ENCODE data around the gene MST1R. TPM values are rescaled to one million over a fixed set of nuclear protein-coding genes. Genes with fewer than 3 reads are reported as not detected.

The MST1R gene
- total RNA-seq, 2 donors from 2014 or later = 88.9 to 173 TPM

GRCh38 chr3:49841806-49842205 lies 61.9 kb downstream of the MST1R start:
- Histone ChIP-seq H3K9me3 (no peaks in the 10 kb centered on the region), H3K9ac (ENCODE audit: low read depth in 2 of 2, low read length in 2 of 2) (no peak overlapping the region), H3K4me1 (no peaks in the 10 kb centered on the region), H3K27ac (no peak overlapping the region), H3K36me3 (no peaks in the 10 kb centered on the region), H3K4me3 (no peak overlapping the region), H3K27me3 (no peaks in the 10 kb centered on the region)
- no peak for TF ChIP-seq CTCF (IDR thresholded peaks at IDR 0.05)
- intact Hi-C loops (cut with DNase I) = loop anchor here (2.0 kb wide), 1 partner anchor 39 kb away; the partner anchor contains the start of gene INKA1
- DNase-seq = no peak

- TF ChIP-seq CTCF (IDR thresholded peaks at IDR 0.05) = no peak
- no peak overlapping the region for H3K9ac ChIP-seq (ENCODE audit: low read depth in 2 of 2, low read length in 2 of 2)
- no peak overlapping the region for H3K27ac ChIP-seq
- intact Hi-C loops (cut with DNase I) = loop anchor here (2.0 kb wide), 1 partner anchor 38 kb away; the partner anchor contains the start of gene INKA1
- no peaks in the 10 kb centered on the region for H3K27me3 ChIP-seq
- no peak for DNase-seq
- H3K4me3 ChIP-seq = no peak overlapping the region
- no peaks in the 10 kb centered on the region for H3K9me3 ChIP-seq
- no peaks in the 10 kb centered on the region for H3K4me1 ChIP-seq
- no peaks in the 10 kb centered on the region for H3K36me3 ChIP-seq
Observed at GRCh38 chr3:49841126-49841696, 62.5 kb downstream of the MST1R start.

GRCh38 chr3:49840388-49840787 lies 63.3 kb downstream of the MST1R start:
- no peak overlapping the region for H3K27ac ChIP-seq
- intact Hi-C loops (cut with DNase I) = loop anchor here (2.0 kb wide), 1 partner anchor 38 kb away; the partner anchor contains the start of gene INKA1
- H3K4me3 ChIP-seq = no peak overlapping the region
- no peaks in the 10 kb centered on the region for H3K36me3 ChIP-seq
- no peak for DNase-seq
- no peaks in the 10 kb centered on the region for H3K4me1 ChIP-seq
- H3K9ac ChIP-seq (ENCODE audit: low read depth in 2 of 2, low read length in 2 of 2) = no peak overlapping the region
- H3K27me3 ChIP-seq = no peaks in the 10 kb centered on the region
- TF ChIP-seq CTCF (IDR thresholded peaks at IDR 0.05) = no peak
- H3K9me3 ChIP-seq = no peaks in the 10 kb centered on the region

- intact Hi-C loops (cut with DNase I) = loop anchor here (2.0 kb wide), 2 partner anchors 68 to 136 kb away; no protein-coding TSS in a partner anchor
Observed at GRCh38 chr3:49839193-49839809, 64.4 kb downstream of the MST1R start.

More at GRCh38 chr3:49839193-49839809, 64.4 kb downstream of the MST1R start:
- H3K9me3 ChIP-seq = no peaks in the 10 kb centered on the region
- H3K27ac ChIP-seq = no peak overlapping the region
- H3K27me3 ChIP-seq = no peaks in the 10 kb centered on the region
- H3K9ac ChIP-seq (ENCODE audit: low read depth in 2 of 2, low read length in 2 of 2) = no peak overlapping the region
- H3K4me1 ChIP-seq = no peaks in the 10 kb centered on the region
- no peaks in the 10 kb centered on the region for H3K36me3 ChIP-seq
- no peak overlapping the region for H3K4me3 ChIP-seq
- peak; percentile 80 for DNase-seq
- TF ChIP-seq CTCF (IDR thresholded peaks at IDR 0.05) = peak; percentile 86

Other genes starting within 250 kb of the MST1R start
- 100 to 1,000 TPM; 151 to 278 TPM for gene APEH, start 229.5 kb downstream of the MST1R start, total RNA-seq
- 10 to 100 TPM; 27.7 to 49.9 TPM for gene MST1, start 214.4 kb downstream of the MST1R start, total RNA-seq
- gene RNF123, start 214.3 kb downstream of the MST1R start, total RNA-seq = 10 to 100 TPM; 36.4 to 39.3 TPM
- under 1 TPM in 1 of 2 donors, not detected in 1; 0.16 TPM for gene AMIGO3, start 184.2 kb downstream of the MST1R start, total RNA-seq
- 100 to 1,000 TPM in 1 of 2 donors, 10 to 100 TPM in 1; 59.6 to 127 TPM for gene GMPPB, start 179.9 kb downstream of the MST1R start, total RNA-seq
- gene IP6K1, start 117.3 kb downstream of the MST1R start, total RNA-seq = 10 to 100 TPM; 26.8 to 33.7 TPM
- not detected for gene CDHR4, start 104.0 kb downstream of the MST1R start, total RNA-seq
- gene INKA1, start 100.6 kb downstream of the MST1R start, total RNA-seq = under 1 TPM; 0.57 to 0.88 TPM
- gene UBA7, start 89.9 kb downstream of the MST1R start, total RNA-seq = 10 to 100 TPM; 67.4 to 88.3 TPM
- 10 to 100 TPM in 1 of 2 donors, 1 to 10 TPM in 1; 3.6 to 19.7 TPM for gene TRAIP, start 47.3 kb downstream of the MST1R start, total RNA-seq
- under 1 TPM; 0.21 to 0.30 TPM for gene CAMKV, start 34.0 kb downstream of the MST1R start, total RNA-seq
- 10 to 100 TPM in 1 of 2 donors, 1 to 10 TPM in 1; 4.5 to 14.9 TPM for gene MON1A, start 25.9 kb upstream of the MST1R start, total RNA-seq
- 10 to 100 TPM; 49.8 to 60.3 TPM for gene RBM6, start 36.3 kb upstream of the MST1R start, total RNA-seq
- 100 to 1,000 TPM; 104 to 114 TPM for gene RBM5, start 185.0 kb upstream of the MST1R start, total RNA-seq